ENCODE results near the gene DENND5A. TPM values are rescaled to one million over a fixed set of nuclear protein-coding genes. Genes with fewer than 3 reads are reported as not detected.
"Not testable (repeated sequence)": the region's sequence is repeated elsewhere in the genome, so short reads cannot be mapped to it uniquely, and the experiment has no call there.

DENND5A gene
- polyA plus RNA-seq, 3 donors = 24.4 to 291 (median 37.5) TPM

GRCh38 chr11:9193316-9193715 lies 71.8 kb downstream of the DENND5A start:
- WGBS (ENCODE audit: insufficient coverage) = no CpG with 5 or more reads among the region's 3 CpGs

GRCh38 chr11:9192561-9192960 lies 72.6 kb downstream of the DENND5A start:
- H3K27me3 Mint-ChIP-seq (ENCODE audit: low read depth in 3 of 3) = no peaks in the 10 kb centered on the region
- WGBS (ENCODE audit: insufficient coverage) = no CpG with 5 or more reads among the region's 3 CpGs
- no peak for TF ChIP-seq CTCF (IDR thresholded peaks at IDR 0.05)

More at GRCh38 chr11:9193316-9193715, 71.8 kb downstream of the DENND5A start:
- H3K9me3 ChIP-seq (replicated peaks in 1 of 2; ENCODE audit: control insufficient read depth in 1 of 2, insufficient read depth in 1 of 2, low read length in 2 of 2) = no peaks in the 10 kb centered on the region
- H3K9ac ChIP-seq (ENCODE audit: insufficient read depth, low read length, poor library complexity, severe bottlenecking) = no peak overlapping the region
- H3K4me2 ChIP-seq (replicated peaks; ENCODE audit: extremely low read depth, low read length, poor library complexity, severe bottlenecking) = no peak overlapping the region
- H3K27me3 ChIP-seq (ENCODE audit: control insufficient read depth in 2 of 2, insufficient read depth in 2 of 2, low read length in 2 of 2) = no peaks in the 10 kb centered on the region
- peaks cover 57 to 72% of the 10 kb centered on the region in 2 donors for H3K36me3 Mint-ChIP-seq
- H4K20me1 ChIP-seq (ENCODE audit: insufficient read depth, low read length) = peaks cover 51% of the 10 kb centered on the region
- no peak overlapping the region for H2AFZ ChIP-seq (ENCODE audit: insufficient read depth, low read depth, low read length, poor library complexity, severe bottlenecking)
- H3K4me1 Mint-ChIP-seq = no peaks in the 10 kb centered on the region
- no peak overlapping the region for H3K4me3 Mint-ChIP-seq
- H3K4me1 ChIP-seq (ENCODE audit: control insufficient read depth in 1 of 2, insufficient read depth in 2 of 2, low read length in 2 of 2) = no peaks in the 10 kb centered on the region
- intact Hi-C loops (cut with micrococcal nuclease) = no loop called here
- H3K79me2 ChIP-seq (ENCODE audit: insufficient read depth, low read length) = peaks cover 3% of the 10 kb centered on the region
- H3K36me3 ChIP-seq (replicated peaks in 1 of 2; ENCODE audit: control insufficient read depth in 1 of 2, insufficient read depth in 2 of 2, low read length in 2 of 2) = peaks cover 31 to 75% of the 10 kb centered on the region in 2 donors
- peaks cover 0 to 9% (median 5%) of the 10 kb centered on the region in 7 donors for H3K9me3 Mint-ChIP-seq
- no peaks in the 10 kb centered on the region for H3K27me3 Mint-ChIP-seq (ENCODE audit: low read depth in 3 of 3)
- no peak for TF ChIP-seq CTCF (IDR thresholded peaks at IDR 0.05)
- peak overlapping the region in 2 of 7 donors; percentile 6 to 57 for H3K27ac Mint-ChIP-seq
- no peak overlapping the region for H3K4me3 ChIP-seq (replicated peaks in 1 of 3; ENCODE audit: low read depth in 2 of 3, low read length in 3 of 3)
- H3K27ac ChIP-seq (ENCODE audit: low read depth in 1 of 2, low read length in 2 of 2) = no peak overlapping the region
- DNase-seq = no peak

GRCh38 chr11:9190326-9191016 lies 74.7 kb downstream of the DENND5A start:
- H3K4me1 Mint-ChIP-seq; H3K4me1 ChIP-seq (ENCODE audit: control insufficient read depth in 1 of 2, insufficient read depth in 2 of 2, low read length in 2 of 2); H3K27me3 Mint-ChIP-seq (ENCODE audit: low read depth in 3 of 3); DNase-seq; H3K9me3 Mint-ChIP-seq; H3K4me3 ChIP-seq (replicated peaks in 1 of 3; ENCODE audit: low read depth in 2 of 3, low read length in 3 of 3); H3K27ac ChIP-seq (ENCODE audit: low read depth in 1 of 2, low read length in 2 of 2); H2AFZ ChIP-seq (ENCODE audit: insufficient read depth, low read depth, low read length, poor library complexity, severe bottlenecking); H3K4me2 ChIP-seq (replicated peaks; ENCODE audit: extremely low read depth, low read length, poor library complexity, severe bottlenecking); intact Hi-C loops (cut with micrococcal nuclease); H3K79me2 ChIP-seq (ENCODE audit: insufficient read depth, low read length); H3K9me3 ChIP-seq (replicated peaks in 1 of 2; ENCODE audit: control insufficient read depth in 1 of 2, insufficient read depth in 1 of 2, low read length in 2 of 2); H3K4me3 Mint-ChIP-seq; H3K9ac ChIP-seq (ENCODE audit: insufficient read depth, low read length, poor library complexity, severe bottlenecking); H3K27me3 ChIP-seq (ENCODE audit: control insufficient read depth in 2 of 2, insufficient read depth in 2 of 2, low read length in 2 of 2): not testable (repeated sequence)
- WGBS (ENCODE audit: insufficient coverage) = 100% methylated on average over 3 of the region's 5 CpGs
- Histone ChIP-seq H3K36me3 (replicated peaks in 1 of 2; ENCODE audit: control insufficient read depth in 1 of 2, insufficient read depth in 2 of 2, low read length in 2 of 2) (peaks cover 34 to 92% of the 10 kb centered on the region in 2 donors), H4K20me1 (ENCODE audit: insufficient read depth, low read length) (peaks cover 30% of the 10 kb centered on the region)
- Mint-ChIP-seq H3K36me3 (peaks cover 73 to 84% of the 10 kb centered on the region in 2 donors), H3K27ac (peak overlapping the region in 3 of 7 donors; percentile 5 to 46 (median 11))

More at GRCh38 chr11:9192561-9192960, 72.6 kb downstream of the DENND5A start:
- Histone ChIP-seq H4K20me1 (ENCODE audit: insufficient read depth, low read length) (peaks cover 43% of the 10 kb centered on the region), H3K9ac (ENCODE audit: insufficient read depth, low read length, poor library complexity, severe bottlenecking) (no peak overlapping the region), H3K79me2 (ENCODE audit: insufficient read depth, low read length) (peaks cover 3% of the 10 kb centered on the region), H3K9me3 (replicated peaks in 1 of 2; ENCODE audit: control insufficient read depth in 1 of 2, insufficient read depth in 1 of 2, low read length in 2 of 2) (no peaks in the 10 kb centered on the region), H2AFZ (ENCODE audit: insufficient read depth, low read depth, low read length, poor library complexity, severe bottlenecking) (no peak overlapping the region), H3K4me1 (ENCODE audit: control insufficient read depth in 1 of 2, insufficient read depth in 2 of 2, low read length in 2 of 2) (no peaks in the 10 kb centered on the region), H3K4me3 (replicated peaks in 1 of 3; ENCODE audit: low read depth in 2 of 3, low read length in 3 of 3) (no peak overlapping the region), H3K27ac (ENCODE audit: low read depth in 1 of 2, low read length in 2 of 2) (no peak overlapping the region), H3K36me3 (replicated peaks in 1 of 2; ENCODE audit: control insufficient read depth in 1 of 2, insufficient read depth in 2 of 2, low read length in 2 of 2) (peaks cover 30 to 75% of the 10 kb centered on the region in 2 donors), H3K4me2 (replicated peaks; ENCODE audit: extremely low read depth, low read length, poor library complexity, severe bottlenecking) (no peak overlapping the region), H3K27me3 (ENCODE audit: control insufficient read depth in 2 of 2, insufficient read depth in 2 of 2, low read length in 2 of 2) (no peaks in the 10 kb centered on the region)
- Mint-ChIP-seq H3K27ac (no peak overlapping the region), H3K4me3 (no peak overlapping the region), H3K9me3 (peaks cover 0 to 9% (median 5%) of the 10 kb centered on the region in 7 donors), H3K36me3 (peaks cover 60 to 74% of the 10 kb centered on the region in 2 donors), H3K4me1 (no peaks in the 10 kb centered on the region)
- intact Hi-C loops (cut with micrococcal nuclease) = no loop called here
- DNase-seq = no peak

All from CD14-positive monocyte (primary cell).